SU-DHL-6 (cell line): ENCODE measurements around the gene PON3.

ENCODE experiments used
- CTCF ChIP-seq: fragments of 200-600 bp; sonication (generic); IDR thresholded peaks from one replicate; pipeline ENCODE4 v1.5.1; 2017; ENCODE audit warnings: antibody characterized with exemption, mild to moderate bottlenecking, low read length, moderate library complexity; ENCODE audit not compliant: insufficient read depth, poor library complexity, severe bottlenecking
- EZH2phosphoT487 ChIP-seq: fragments of 200-600 bp; sonication (generic), shearing (Covaris generic); conservative IDR thresholded peaks from 2 replicates; pipeline ENCODE4 v1.6.1; 2018; ENCODE audit warnings: mild to moderate bottlenecking, antibody characterized with exemption, low read length, moderate library complexity, mixed read lengths

GRCh38 chr7:95373323-95373722 is 22.9 kb downstream of the PON3 start:
- TF ChIP-seq CTCF (no peak), EZH2phosphoT487 (no peak)
